GM13977 (cell line): ENCODE measurements around the gene S100A2.

Source experiments
- DNase-seq: peaks from one replicate; pipeline ENCODE4 v3.0.0; 2012; ENCODE audit warnings: low spot score
- CTCF ChIP-seq: IDR thresholded peaks from 2 replicates; pipeline ENCODE4 v1.5.1; 2012; ENCODE audit warnings: mild to moderate bottlenecking, control low read depth; ENCODE audit not compliant: insufficient read depth; ENCODE audit errors: extremely low read depth, missing control alignments
- in situ Hi-C: fragments of 300-500 bp; cut with MboI; formaldehyde crosslinking; loops from one replicate; pipeline ENCODE4 v1.12.0; 2022; ENCODE audit warnings: low sequenced_read_pairs, low pct_unique_long_range_greater_than_20kb, mixed read lengths, inconsistent platforms; ENCODE audit not compliant: unreplicated experiment

Gene S100A2

GRCh38 chr1:153543736-153544135, 21.9 kb downstream of the S100A2 start:
- TF ChIP-seq CTCF = no peak
- no peak for DNase-seq
- in situ Hi-C loops = no loop called here

GRCh38 chr1:153542956-153543711, 22.5 kb downstream of the S100A2 start:
- in situ Hi-C loops = no loop called here
- no peak for DNase-seq
- TF ChIP-seq CTCF = no peak

- TF ChIP-seq CTCF = no peak
- in situ Hi-C loops = no loop called here
- DNase-seq = no peak
Measured at GRCh38 chr1:153541641-153542590, 23.7 kb downstream of the S100A2 start.

GRCh38 chr1:153540394-153541361, 25.0 kb downstream of the S100A2 start, which contains the start of gene S100A5:
S100A5 (minus strand) TSS chr1:153540934; CDS start chr1:153540191, 743 bp downstream.
- no peak for TF ChIP-seq CTCF
- no peak for DNase-seq
- in situ Hi-C loops = no loop called here

GRCh38 chr1:153539395-153540093, 26.1 kb downstream of the S100A2 start:
- no peak for DNase-seq
- in situ Hi-C loops = no loop called here

More at GRCh38 chr1:153539395-153540093, 26.1 kb downstream of the S100A2 start:
- no peak for TF ChIP-seq CTCF
